GM18907 (cell line): ENCODE data around the gene LRRC10B.

ENCODE experiments used
- ATAC-seq: cut with Tn5 transposase; IDR thresholded peaks from one replicate; pipeline ENCODE4 v1.9.1; 2021; ENCODE audit warnings: mild to moderate bottlenecking, moderate library complexity; ENCODE audit not compliant: unreplicated experiment

Gene LRRC10B

DNA sequence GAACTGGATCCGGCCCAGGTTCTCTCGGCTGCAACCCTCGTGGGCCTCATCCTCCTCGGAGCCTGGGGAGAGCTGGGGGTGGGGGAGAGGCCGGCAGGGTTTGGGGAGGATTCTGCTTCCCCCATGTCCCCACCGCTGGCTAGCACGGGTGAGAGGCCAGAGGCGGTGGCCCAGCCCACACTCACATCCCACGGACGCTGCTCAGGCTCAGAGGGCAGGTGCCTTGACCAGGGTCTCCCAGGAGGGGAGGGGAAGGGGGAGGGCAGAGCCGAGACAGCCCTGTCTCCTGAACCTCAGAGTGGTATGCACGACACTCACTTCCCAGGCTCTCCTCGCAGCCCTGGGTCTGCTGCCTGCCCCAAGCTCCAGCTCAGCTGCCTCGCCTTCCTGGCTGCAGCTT lies 19.6 kb downstream of the LRRC10B start:
- ATAC-seq, result no peak

DNA sequence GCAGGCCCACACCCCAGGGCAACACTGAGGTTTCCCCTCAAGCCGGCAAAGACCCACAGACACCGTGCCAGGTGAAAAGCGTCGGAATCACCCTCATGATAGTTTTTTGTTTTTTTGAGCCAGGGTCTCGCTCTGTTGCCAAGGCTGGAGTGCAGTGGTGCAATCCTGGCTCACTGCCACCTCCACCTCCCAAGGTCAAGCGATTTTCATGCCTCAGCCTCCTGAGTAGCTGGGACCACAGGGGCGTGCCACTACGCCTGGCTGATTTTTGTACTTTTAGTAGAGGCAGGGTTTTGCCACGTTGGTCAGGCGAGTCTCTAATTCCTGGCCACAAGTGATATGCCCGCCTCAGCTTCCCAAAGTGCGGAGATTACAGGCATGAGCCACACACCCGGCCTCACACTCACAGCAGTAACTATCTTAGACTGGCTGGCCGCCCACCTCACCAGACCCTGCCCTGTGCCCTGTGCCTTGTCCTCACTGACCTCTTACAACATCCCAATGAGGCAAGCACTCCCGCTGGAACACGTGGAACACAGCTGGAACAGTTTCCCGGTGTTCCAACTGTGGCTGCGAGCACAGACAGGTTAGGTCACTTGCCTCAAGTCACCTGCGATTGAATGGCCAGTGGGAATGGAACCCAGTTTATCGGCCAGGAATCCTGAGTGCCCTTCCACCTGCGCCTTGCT lies 21.1 kb downstream of the LRRC10B start:
- ATAC-seq, result no peak

DNA sequence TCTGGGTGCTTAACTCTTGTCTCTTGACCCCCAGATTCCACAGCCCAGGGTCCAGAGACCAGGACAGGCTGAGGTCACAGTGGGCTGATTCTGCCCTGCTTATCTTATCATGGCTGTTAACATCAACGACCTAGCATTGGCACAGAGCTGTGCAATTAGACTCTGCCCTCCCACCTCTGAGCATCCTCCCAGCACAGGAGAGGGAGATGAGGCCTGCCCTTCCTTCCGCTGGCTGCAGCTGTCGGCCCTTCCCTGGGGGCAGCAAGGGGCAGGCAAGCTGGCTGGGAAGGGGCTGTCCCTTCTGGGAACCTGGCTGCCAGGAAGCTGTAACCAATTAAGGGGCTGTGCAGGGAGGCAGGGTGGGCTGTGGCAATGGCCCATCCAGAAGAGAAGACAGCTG lies 22.5 kb downstream of the LRRC10B start:
- ATAC-seq, result no peak

DNA sequence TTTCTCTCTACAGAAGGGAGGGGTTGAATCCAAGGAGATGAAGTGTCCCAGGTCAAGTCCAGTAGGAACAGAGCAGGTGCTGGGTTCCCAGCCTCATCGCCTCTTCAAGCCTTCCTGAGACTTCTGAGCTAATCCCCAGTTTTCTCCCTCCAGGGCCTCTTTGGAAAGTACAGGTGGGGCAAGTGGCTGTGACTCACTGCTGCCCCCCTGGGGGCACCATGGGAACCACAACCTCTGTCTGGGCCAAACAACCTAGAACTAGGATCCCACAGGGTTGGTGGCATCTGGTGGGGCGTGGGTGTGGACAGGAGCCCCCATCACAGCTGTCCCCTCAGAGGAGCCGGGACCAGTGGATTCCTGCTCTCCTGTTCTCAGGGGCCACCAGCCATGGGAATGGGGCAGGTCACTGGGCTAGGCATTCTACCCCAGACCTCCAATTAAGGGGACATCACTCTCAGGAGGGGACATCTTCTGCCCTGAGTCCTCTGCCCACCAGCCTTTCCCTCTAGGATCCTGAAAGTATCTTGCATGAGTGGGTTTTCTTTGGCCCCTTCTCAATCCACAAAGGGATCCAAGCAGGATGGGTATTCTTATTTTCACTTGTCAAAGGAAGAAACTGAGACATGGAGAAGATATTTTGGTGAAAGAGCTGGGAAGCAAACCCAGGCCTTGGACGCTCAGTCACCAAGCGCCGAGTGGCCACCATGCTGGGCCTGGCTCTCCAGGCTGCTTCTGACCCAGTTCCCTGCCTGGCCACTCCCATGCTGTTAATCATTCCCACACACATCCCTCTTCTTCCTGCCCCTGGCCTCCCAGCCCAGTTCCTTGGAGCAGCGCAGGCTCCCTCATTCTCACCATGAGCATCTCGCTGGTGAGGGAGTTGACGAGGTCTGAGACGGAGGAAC lies 23.8 kb downstream of the LRRC10B start:
- no peak for ATAC-seq

DNA sequence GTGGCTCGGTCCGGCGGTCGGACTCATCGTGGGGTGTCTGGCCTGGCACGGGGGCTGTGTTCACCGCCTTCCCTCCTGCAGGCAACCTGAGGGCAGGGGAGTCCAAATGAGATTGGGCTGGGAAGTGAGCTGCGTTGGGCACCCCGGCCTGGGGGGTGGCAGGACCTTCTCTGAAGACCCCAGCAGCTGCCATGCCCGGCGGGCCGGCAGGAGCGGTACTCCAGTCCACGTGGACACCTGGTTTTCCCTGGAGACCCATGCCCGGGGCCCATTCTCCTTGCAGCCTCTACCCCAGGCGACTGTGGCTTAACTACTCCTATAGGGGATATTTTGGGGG lies 24.5 kb downstream of the LRRC10B start:
- ATAC-seq, result no peak

DNA sequence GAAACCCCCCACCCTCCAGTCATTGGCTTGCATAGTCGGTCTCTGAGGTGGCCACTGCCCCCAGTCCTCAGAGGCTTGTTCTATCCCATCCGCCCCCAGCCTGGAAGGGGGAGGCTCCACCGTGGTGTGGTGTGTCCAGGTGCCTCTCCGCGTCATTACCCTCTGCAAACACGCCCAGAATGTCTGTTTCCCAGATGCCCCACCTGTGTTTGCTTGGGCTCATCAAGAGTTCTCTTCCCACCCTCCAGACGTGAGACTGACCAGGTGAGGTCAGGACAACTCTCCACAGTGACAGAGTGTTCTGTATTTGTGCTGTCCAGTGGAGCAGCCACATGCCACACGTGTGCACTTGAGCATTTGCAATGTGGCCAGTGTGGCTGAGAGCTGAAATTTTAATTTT lies 24.9 kb downstream of the LRRC10B start:
- no peak for ATAC-seq

DNA sequence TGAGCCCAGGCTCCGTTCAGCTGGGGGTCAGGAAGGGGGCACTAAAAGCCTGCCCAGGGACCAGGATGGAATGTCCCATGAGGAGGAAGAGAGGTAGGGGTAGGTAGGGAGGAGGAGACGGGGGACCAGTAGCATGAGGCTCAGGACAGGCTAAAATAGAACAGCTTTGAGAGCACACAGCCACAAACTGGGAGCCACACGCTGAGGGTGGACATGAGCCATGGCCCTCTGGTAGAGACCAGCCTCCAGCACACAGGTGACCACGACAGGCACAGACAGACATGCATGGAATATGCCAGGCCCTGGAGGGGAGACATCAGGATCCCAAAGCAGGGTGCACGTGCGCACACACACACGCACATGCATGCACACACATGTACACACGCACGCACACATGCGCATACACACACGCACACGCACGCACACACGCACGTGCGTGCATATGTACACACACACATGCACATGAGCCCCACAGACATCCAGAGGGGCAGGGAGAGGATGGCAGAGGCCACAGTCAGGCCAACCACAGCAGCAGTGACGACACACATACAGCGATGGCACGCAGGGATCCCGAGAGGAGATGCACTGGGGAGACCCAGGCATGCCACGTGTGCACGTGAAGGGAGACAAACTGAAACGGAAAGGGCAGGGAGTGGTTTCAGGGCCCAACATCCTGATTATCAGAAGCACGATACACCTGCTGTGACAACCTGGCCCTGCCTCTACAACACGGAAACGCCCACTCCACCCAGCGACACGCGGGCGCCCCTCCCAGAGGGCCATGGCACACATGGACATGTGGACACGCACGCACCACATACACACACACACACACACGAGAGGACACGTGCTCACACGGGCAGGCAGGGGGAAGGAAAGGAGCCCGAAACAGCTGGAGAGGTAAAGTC lies 25.7 kb downstream of the LRRC10B start:
- no peak for ATAC-seq

DNA sequence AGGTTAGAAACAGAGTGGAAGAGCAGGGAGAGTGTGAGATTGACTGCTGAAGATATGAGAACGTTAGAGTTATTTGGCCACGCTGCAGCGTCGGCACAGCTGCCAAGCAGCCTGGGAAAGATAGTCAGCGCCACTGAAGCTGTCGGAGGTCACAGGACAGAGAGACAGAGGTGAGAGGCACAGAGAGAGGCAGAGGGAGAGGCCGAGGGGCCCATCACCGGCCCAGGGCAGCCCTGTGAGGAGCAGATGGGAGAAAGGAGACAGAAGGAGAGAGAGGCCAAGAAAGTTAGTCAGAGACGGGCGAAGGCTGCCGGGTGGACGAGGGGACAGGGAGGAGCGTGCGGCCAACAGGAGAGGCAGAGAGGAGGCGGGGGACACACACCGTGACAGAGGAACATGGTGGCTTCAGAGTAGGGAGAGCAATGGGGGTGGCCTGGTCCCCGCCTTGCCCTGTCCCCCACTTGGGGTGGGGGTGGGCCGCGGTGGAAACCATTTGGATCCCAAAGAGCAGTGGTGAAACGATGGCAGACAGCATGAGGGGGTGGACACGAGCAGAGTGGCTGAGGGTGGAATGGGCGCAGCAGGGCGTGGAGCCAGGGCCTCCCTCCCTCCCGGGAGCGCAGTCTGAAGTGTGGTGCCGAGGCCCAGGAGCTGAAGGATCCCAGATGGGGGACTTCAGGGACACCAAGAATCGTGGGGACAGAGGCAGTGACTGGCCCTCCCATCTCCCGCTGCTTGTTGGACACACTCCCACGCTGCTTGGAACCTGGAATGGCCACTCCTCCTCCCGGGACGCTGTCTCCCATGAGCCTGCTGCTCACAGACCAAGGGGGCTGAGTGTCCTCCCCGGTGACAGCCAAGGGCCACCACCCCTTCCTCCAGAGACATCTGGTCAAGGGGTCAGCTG lies 26.6 kb downstream of the LRRC10B start:
- no peak for ATAC-seq

DNA sequence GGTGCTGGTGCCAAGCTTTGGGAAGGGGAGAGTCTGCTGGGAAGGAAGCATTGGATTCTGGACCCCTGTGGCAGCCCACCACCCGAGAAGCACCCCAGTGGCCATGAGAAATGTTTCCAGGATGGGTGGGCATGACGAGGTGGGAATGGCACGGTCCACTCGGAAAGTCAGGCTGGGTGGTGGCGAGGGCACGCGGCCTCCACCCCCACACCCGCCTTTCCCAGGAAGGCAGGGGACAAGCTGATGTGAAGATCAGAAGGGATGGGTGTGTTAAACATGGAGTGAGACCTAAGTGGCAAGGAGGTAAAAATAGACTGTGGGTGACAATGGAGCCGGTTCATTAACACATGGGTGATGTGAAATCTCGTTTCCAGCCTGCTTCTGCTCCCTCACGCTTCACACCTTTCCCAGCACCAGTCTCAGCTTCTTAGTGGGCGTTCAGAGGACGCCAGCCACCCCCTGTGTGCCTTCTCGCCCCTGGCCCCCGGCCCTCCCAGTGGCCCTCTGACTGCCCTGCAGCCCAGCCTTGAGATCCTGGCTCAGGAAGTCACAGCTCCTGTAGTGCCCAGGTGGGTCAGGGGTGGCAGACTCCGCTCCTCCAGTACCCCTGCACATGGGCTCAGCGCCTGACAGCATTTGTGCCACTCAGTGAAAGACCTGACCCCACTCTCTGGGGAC lies 27.6 kb downstream of the LRRC10B start:
- no peak for ATAC-seq

DNA sequence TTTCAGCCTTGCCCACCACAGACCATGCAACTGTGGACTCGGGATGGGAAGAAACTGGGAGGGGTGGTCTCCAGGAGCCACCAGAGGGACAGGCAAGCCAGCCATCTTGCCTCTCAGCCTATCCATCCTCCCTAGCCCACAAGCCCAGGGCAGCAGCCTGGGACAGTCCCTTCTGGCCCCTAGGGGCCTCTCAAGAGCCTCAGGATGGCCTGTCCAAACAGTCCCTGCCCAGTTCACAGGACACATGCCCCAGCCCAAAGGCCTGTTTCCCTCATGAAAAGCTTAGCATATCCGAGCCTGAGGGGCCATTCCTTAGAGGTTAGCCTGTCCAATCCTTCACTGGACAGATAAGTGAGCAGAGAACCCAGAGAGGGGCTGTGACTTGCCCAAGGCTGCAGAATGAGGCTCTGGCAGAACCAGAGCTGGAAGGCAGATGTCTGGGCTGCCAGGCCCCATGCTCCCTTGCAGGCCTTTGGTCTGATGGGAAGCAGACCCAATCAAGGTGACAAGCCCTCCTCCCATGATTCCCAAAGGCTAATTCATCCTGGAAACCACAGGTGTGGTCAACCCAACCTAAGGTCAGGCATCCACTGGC lies 28.2 kb downstream of the LRRC10B start:
- no peak for ATAC-seq

DNA sequence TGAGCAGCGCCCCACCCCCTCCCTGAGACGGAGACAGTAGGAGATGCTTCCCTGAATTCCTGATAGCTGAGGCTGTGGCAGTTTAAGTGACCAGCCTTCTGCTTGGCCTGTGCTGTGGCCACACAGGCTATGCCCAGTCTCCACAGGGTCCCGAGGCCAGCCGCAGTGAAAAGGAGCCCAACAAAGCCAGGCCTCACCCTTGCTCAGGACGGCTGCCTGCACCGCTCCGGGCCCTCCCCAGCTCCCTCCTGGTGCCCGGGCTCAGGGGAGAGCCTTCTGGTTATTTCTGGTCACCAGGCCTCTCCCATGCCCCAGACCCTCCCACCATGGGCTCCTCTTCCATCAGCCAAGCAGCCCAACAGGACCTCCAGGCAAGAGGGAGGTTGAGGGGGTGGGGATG lies 28.8 kb downstream of the LRRC10B start:
- ATAC-seq, result no peak

DNA sequence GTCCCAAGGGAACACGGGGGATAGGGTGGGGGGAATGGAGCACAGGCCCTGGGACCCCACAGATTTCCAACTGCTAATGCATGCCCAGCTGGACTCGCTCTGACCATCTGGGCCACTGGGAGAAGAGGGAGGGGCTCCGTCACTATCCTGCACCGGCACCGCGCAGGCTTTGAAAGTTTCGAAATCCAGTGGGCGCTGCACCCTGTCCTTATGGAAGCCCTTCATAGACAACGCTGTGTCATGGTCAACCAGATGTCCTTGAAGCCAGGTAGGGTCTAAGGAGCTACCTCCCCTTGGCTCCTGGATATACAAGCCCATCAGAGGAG lies 30.1 kb downstream of the LRRC10B start:
- ATAC-seq, result no peak

DNA sequence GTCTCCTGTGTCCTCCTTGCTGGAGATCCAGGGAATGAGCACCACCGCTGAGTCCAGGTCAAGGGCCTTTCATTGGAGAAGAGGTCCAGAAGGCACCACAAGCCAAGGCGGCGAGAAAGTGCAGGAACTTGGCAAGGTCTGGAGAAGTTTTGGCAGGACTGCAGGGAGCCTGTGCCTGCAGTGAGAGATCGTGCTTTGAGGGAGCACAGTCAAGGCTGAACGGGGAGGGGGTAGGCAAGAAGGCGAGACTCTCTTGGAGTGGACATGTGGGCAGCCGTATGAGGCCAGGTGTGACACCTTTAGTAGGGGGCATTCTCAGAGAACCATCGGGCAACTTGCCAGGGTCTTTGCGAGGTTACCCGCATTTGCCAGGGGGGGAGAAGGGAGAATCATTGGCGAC lies 30.5 kb downstream of the LRRC10B start:
- no peak for ATAC-seq

DNA sequence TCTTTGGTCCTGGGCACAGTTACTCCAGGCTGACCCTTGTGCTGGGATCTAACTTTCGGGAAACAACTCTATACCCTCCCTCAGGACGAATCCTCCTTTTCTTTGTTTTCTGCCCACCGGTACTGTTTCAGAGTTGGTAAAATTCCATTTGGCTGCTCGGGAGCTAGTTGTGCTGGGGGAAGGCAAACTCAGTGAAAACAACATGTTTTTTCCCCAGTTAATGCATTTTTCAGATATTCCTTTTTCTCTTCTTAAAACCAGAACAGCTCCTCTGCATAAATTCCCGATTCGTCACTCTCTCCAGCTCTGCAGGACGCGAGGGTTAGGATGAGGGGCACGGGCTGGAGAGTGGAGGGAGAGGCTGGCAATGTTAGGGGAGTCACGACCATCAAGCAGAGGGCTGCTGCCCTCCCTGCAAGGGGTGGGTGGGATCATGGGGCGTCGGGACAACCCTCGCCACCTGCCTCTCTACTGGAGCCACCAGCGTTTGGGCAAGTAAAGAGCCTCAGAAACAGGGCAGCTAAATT lies 31.3 kb downstream of the LRRC10B start:
- ATAC-seq, result no peak

DNA sequence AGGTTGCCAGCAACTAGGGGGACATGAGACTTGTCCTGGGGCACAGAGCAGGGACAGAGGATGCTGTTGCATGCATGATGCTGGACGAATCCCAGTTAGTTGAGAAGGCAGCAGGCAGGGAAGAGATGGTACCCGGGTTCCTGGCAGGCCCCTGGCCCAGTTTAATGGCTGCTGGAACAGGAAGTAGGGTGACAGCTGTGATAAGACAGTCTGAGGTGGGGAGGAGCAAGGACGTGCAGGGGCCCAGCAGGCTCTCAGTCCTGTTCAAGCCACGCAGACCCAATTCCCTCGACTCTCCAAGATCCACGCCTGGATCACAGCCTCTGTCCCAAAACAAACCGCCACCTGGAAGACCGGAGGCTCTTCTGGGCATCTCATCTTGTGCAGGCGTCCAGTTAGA lies 32.0 kb downstream of the LRRC10B start:
- ATAC-seq, result no peak

DNA sequence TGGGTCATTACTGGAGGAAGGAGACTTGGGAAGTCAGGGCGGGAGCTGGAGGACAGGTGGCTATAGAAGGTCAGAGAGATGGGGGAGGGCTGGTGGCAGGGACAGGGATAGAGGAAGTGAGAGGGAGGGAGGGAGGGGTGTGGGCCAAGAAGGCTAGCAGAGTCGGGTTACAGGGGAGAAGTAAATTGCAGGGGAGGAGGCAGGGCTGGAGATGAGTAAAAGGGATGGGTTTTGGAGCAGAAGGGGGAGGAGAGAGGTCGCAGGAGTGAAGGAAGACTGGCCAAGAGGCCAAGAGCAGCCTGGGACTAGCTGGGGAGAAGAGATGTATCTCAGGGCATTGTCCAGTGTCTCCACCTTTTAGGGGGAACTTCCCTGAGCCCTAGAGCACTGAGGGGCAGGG lies 33.0 kb downstream of the LRRC10B start:
- ATAC-seq, result no peak

DNA sequence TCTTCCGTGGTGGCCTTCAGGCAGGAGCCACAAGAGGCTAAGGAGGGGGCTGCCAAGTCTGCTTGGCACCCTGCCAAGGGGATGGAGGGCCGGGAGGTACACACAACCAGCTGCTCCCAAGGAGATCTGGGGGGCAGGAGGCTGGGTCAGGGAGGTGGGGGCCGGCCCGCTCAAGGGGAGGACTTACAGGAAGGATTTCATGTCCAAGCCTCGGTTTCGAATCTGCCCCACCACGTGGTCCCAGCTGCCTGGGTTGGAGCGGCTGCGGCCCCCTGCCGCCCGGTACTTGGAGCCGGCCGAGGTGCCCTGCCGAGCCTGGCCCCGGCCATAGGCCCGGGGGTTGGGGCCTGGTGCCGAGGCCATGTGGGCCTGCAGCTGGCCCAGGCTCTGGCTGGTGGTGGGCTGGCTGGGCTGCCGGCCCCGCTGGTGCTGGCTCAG lies 33.5 kb downstream of the LRRC10B start:
- ATAC-seq, result no peak

DNA sequence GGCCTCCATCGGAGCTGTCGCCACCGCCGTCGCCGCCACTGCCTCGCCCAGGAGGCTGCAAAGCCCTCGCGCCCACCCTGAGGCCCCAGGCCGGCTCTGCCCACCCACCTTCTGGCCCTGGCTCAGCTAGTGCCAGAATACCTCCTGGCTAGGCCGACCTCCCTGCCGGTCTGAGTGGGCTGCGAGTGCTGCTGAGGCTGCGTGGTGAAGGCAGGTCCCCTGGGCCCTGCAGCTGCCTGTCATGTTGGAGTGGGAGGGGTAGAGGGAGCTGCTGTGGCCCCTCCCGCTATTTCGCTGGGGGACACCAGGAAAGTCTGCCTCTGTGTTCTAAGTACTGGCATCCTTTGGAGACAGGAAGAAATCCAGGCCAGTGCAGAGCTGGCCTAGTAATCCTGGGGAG lies 34.2 kb downstream of the LRRC10B start:
- no peak for ATAC-seq

DNA sequence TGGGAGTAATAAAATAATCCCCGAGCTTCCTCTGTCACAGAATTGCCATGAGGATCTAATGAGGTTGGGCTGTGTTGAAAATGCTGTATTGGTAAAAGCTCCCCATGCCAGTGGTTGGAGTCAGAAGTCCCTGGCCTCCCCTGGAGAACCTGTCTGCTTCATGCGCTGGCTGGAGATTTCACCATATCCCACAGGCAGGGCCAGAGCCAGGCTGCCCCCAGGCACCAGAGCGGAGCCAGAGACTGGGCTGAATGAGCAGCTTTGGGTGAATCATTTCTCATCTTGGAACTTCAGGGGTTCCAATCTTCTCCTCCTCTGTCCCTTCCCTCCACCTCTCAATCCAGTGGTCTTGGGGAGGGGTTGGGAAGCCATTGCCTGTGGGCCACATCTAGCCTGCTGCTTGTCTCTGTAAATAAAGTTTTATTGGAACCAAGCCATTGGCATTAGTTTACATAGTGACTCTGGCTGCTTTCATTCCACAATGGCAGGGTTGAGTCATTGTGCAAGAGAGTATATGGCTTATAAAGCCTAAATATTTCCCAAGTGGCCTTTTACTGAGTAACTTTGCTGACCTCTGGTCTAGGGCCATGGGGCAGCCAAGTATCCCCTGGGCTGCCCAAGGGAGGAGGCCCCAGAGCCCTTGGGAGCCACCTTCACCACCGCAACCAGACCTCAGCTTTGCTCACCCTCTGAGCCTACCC lies 35.2 kb downstream of the LRRC10B start:
- ATAC-seq, result no peak
